NCI-H446 (cell line): Measurements from ENCODE around the gene PAFAH1B1.
"Not testable (repeated sequence)": the region's sequence is repeated elsewhere in the genome, so short reads cannot be mapped to it uniquely, and the experiment has no call there.

Experiments
- DNase-seq, 2 experiments: peaks; one replicate each; lab custom pipeline; 2025; lab: John Stamatoyannopoulos, UW

PAFAH1B1 gene

DNA sequence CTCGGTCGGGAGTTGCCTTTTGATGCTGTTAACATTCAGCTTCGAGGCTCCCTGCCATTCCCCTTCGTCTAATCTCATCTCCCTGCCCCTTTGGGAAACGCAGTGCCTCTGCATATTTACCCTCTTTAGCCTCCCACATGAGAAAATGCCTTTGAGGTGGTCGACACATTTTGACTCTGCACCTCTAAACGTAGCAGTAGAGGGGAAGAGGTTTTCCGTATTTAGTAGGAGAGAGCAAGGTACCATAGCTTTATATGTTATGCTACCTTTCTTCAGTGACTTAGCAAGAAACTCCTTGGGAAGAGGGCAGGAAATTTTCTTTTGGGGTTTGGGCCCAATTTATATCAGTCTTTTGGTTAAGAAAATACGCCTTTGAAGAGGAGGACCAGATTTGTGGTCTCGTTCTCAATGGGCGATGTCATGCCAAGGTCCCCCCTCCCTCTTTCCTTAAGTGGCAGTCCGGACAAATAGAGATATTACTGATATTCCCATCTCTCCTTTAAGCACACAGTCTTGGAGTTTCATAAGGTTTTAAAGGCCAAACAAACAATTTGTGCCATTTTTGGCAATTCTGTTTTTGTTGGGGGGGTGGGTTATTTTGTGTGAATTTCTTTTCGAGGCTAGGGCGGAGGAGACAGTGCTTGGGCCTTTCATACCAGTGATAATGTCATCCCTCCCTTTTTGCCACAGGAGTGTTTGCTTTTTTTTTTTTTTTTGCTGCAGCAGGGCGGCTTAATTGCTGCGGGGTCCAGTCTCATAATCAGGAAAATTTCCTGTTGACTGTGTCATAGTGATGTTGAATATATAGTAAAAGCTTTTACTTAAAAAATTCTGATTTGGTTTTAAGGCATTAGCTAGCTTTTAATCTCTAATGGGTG lies 1.5 kb downstream of the PAFAH1B1 start:
- no peak for DNase-seq

GRCh38 chr17:2595716-2596115 lies 2.3 kb downstream of the PAFAH1B1 start:
- no peak for DNase-seq

- DNase-seq = no peak
Observed at GRCh38 chr17:2598166-2598565, 4.7 kb downstream of the PAFAH1B1 start.

GRCh38 chr17:2602597-2603017 lies 9.2 kb downstream of the PAFAH1B1 start:
- no peak for DNase-seq

GRCh38 chr17:2608350-2608913 lies 15.0 kb downstream of the PAFAH1B1 start:
- DNase-seq = no peak

DNA sequence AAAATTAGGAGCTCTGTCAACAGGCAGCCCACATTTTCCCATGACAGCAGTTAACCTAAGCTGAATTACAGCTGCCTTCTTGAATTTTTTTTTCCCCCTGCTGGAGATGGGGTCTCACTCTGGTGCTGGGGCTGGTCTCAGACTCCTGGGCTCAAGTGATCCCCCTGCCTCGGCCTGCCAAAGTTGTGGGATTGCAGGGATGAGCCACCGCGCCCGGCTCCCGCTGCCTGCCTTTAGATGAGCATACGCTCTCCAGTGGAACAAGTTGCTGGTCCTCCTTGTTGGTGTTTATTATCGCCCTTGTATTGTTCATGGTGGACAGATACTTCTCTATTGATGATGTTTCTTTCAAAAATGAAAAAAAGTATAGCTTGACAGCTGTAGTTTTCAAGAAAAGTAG lies 15.6 kb downstream of the PAFAH1B1 start:
- DNase-seq = no peak

- DNase-seq = no peak
Observed at GRCh38 chr17:2610195-2611175, 17.0 kb downstream of the PAFAH1B1 start.

GRCh38 chr17:2611627-2612026 lies 18.2 kb downstream of the PAFAH1B1 start:
- no peak for DNase-seq

- DNase-seq = no peak
Observed at GRCh38 chr17:2612630-2613029, 19.2 kb downstream of the PAFAH1B1 start.

DNA sequence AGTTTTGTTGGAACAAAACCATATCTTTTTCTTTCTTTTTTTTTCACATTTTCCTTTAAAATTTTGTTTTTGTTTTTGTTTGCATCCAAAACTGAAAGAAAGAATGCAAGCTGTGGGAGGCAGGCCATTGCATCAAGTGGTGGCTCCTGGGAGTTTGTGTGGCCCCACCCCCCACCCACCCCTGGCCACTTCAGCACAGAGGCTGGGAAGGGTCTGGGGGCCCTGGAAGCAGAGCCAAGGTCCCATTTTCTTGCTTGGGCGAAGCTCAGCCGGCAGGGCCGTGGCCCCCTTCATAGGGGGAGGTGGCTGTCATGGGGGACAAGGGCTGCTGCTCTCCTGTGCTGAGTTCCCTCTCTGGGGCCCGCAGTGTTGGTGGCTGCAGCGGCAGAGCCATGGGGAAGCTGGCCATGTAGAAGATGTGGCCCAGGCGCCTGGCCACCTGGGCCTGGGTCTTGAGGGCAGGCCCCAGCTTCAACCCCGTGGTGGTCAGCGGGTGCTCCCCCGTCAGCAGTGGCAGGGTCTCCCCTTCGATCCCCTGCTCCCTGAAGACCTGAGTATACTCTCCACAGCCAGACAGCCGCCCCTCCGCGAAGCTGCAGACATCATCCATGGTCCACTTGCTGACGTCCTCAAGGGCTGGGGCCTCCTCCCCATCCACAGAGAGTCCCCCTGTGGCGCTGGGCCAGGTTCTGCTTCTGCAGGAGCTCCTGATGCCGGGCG lies 19.8 kb downstream of the PAFAH1B1 start:
- no peak for DNase-seq

DNA sequence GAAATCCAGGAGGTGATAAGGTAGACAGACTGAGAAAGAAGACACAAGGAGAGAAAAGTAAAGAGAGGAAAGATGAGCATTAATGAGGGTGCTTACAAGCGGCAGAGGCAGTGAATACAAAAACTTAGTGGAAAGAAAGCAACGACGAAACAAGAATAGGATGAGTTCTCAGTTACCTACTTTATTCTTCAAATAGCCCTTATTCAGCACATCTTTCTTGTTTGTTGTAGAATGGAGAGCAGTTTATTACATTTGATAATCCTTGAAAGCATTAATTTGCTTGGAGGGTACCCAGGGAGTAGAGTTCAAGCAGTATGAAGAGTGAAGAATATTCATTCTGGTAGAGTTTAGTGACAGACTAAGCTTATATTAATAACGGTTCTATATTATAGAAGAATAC lies 22.4 kb downstream of the PAFAH1B1 start:
- DNase-seq = no peak

- DNase-seq = no peak
Observed at GRCh38 chr17:2621241-2621640, 27.8 kb downstream of the PAFAH1B1 start.

GRCh38 chr17:2621951-2622405 lies 28.5 kb downstream of the PAFAH1B1 start:
- DNase-seq = not testable (repeated sequence)

DNA sequence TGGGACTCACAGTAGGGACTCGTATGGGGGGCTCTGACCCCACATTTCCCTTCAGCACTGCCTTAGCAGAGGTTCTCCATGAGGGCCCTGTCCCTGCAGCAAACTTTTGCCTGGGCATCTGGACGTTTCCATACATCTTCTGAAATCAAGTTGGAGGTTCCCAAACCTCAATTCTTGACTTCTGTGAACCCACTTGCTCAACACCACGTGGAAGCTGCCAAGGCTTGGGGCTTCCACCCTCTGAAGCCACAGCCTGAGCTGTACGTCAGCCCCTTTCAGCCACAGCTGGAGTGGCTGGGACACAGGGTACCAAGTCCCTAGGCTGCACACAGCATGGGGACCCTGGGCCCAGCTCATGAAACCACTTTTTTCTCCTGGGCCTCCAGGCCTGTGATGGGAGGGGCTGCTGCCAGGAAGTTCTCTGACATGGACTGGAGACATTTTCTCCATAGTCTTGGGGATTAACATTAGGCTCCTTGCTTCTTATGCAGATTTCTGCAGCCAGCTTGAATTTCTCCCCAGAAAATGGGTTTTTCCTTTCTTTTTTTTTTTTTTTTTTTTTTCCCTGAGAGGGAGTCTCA lies 29.4 kb downstream of the PAFAH1B1 start:
- not testable (repeated sequence) for DNase-seq

DNA sequence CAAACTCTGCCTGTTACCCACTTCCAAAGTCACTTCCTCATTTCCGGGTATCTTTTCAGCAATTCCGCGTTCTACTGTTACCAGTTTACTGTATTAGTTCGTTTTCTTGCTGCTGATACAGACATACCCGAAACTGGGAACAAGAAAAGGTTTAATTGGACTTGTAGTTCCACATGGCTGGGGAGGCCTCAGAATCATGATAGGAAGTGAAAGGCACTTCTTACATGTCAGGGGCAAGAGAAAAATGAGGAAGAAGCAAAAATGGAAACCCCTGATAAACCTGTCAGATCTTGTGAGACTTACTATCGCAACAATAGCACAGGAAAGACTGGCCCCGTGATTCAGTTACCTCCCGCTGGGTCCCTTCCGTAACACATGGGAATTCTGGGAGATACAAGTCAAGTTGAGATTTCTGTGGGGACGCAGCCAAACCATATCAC lies 30.9 kb downstream of the PAFAH1B1 start:
- no peak for DNase-seq

- not testable (repeated sequence) for DNase-seq
Observed at GRCh38 chr17:2626626-2627219, 33.3 kb downstream of the PAFAH1B1 start.

GRCh38 chr17:2628922-2629321 lies 35.5 kb downstream of the PAFAH1B1 start:
- not testable (repeated sequence) for DNase-seq

GRCh38 chr17:2631211-2631610 lies 37.8 kb downstream of the PAFAH1B1 start:
- no peak for DNase-seq

GRCh38 chr17:2634361-2634960 lies 41.0 kb downstream of the PAFAH1B1 start:
- peak in 1 of 2 experiments; percentile 4 for DNase-seq

DNA sequence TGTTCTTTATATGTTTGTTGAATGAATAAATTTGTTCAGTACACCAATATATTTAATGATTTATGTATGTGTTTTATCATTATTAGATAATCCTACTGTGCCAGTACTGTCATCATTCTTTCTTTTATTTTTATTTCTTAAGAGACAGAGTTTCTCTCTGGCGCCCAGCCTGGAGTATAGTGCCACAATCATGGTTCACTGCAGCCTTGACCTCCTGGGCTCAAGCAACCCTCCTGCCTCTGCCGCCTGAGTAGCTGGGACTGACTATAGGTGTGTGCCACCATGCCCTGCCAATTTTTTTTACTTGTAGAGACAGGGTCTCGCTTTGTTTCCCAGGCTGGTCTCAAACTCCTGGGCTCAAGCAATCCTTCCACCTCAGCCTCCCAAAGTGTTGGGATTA lies 41.8 kb downstream of the PAFAH1B1 start:
- no peak for DNase-seq
